Dermis lymphatic vessel endothelial cell (primary cell): ENCODE measurements around the gene TBX10. TPM values are rescaled to one million over a fixed set of nuclear protein-coding genes. Genes with fewer than 3 reads are reported as not detected.

ENCODE experiments used
- total RNA-seq: library from RNA; depleted of rRNA; stranded (reverse); fragments of >200 nt; gene quantifications from 2 replicates; pipeline ENCODE4 v1.2.1, GENCODE V29; 2014

Gene TBX10
- total RNA-seq = not detected in 2 replicates

DNA sequence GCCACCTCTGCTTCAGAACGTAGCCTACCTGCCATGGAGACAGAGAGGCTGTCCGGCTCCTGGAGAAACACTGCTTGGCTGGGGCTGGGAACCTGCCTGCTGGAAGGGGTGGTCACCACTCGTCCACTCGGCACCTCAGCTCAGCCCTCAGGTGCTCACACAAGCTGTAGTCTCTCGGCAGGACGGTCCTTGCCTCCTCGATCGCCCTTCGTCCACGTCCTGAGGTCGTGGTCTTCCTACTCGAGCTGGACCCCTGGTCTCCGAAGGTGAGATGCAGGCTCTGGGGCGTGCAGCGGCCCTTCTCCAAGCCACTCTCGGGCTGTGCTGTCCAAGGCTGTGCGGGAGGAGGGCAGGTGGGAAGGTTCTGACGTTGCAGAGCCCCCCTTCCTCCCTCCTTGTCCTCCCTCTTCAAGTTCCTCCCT, at the start of gene TBX10:
TBX10 (minus strand) TSS at position 326 of the 422 bp plus-strand sequence; CDS start at position 35, 291 bp downstream.

DNA sequence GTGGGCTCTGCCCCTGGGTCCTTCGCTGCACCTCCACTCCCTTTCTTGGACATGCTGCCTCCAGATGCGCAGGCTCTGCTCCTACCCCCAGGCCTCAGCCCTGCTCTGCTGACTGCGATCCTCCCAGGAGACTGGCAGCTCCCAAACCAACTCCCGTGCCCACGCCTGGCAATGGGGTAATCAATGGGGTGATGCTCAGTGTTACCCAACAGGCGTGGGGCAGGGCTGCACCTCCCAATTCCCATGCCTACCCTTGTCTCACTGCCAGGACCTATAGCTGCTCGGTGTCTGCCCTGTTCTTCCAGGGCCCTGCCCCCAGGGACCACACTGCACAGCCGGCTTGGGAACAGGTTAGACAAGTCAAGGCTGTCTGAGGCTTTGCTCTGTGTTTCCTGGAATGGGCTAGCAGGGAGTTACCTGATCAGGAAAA, 34.9 kb upstream of the TBX10 start, which contains the start of gene ALDH3B2:
ALDH3B2 (minus strand) TSS at position 182 of the 430 bp plus-strand sequence. CDS start 7,688 bp downstream, outside the sequence.

DNA sequence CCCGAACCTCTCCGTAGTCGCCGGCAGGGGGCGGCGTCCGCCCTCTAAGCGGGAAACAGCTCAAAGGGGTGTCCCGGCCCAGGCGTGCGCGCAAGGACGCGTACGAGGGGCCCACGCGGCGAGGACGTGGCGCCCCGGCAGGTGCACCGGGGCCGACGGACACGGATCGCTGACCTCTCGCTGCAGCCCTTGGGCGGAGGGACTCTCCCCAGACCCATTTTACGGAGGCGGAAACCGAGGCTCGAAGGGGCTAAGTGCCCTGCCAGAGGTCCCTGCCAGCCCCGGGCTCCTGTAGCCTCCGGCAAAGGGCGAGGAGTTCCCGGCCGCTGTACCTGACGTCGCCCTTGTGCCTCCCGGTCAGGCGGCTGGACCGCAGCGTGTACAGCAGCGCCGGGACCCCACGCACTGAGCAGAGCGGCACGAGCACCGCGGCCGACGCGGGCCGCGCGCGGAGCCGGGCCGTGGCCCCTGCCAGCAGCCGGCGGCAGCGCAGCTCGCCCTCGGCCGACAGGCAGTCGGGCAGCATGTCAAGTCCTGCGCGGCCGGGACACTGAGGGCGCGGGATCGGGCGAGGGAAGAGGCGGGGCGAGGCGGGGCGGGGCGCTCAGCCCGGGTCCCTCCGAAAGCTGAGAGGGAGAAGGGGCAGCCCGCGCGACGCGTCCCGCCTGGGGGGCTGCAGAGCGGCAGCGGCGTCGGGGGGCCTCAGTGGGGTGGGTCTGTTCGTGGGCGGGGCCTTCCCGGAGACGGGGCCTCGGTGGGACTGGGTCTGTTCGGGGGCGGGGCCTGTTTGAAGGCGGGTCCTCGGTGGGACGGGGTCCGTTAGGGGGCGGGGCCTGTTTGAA, 10.0 kb downstream of the TBX10 start, which contains the start of gene NUDT8:
NUDT8 (minus strand) TSS at position 552 of the 842 bp plus-strand sequence; CDS start at position 526, 26 bp downstream.

DNA sequence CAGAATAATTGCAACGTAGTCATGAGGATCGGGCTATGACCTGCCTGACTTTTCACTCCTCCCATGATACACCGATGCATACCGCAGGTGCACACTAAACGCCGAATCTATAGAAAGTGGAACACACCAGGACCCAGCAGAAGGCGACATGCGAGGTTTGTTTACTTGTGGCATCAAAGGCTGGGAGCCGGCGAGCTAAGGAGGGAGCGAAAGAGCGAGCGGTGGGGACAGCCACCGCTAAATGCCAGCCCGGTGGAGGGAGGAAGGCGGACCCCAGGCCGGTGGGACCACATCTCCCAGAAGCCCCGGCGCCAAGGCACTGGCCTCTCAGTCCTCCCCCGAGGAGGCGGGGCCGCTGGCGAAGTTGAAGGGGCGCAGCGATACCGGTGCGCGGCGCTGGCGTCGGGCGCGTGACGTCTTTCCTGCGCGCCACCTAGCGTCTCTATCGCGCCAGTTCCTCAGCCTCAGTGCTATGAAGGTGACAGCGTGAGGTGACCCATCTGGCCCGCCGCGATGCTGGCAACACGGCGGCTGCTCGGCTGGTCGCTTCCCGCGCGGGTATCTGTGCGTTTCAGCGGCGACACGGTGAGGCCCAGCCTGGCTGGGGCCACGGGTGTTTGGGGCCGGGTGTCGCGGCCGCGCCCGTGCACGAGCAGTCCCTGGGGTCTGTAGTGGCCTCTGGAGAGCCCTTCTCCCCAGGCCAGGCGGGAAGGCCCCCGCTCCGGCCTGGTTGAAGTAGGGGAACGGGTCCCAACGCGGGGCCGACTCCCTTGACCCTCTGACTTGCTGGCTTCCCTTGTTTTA, 32.9 kb downstream of the TBX10 start, which contains the start of gene NDUFV1:
NDUFV1 (plus strand) TSS at position 445 of the 804 bp plus-strand sequence; CDS start at position 514, 69 bp downstream.

DNA sequence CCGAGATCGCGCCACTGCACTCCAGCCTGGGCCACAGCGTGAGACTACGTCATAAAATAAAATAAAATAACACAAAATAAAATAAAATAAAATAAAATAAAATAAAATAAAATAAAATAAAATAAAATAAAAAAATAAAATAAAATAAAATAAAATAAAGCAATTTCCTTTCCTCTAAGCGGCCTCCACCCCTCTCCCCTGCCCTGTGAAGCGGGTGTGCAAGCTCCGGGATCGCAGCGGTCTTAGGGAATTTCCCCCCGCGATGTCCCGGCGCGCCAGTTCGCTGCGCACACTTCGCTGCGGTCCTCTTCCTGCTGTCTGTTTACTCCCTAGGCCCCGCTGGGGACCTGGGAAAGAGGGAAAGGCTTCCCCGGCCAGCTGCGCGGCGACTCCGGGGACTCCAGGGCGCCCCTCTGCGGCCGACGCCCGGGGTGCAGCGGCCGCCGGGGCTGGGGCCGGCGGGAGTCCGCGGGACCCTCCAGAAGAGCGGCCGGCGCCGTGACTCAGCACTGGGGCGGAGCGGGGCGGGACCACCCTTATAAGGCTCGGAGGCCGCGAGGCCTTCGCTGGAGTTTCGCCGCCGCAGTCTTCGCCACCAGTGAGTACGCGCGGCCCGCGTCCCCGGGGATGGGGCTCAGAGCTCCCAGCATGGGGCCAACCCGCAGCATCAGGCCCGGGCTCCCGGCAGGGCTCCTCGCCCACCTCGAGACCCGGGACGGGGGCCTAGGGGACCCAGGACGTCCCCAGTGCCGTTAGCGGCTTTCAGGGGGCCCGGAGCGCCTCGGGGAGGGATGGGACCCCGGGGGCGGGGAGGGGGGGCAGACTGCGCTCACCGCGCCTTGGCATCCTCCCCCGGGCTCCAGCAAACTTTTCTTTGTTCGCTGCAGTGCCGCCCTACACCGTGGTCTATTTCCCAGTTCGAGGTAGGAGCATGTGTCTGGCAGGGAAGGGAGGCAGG, 56.0 kb downstream of the TBX10 start, which contains the start of gene GSTP1:
GSTP1 (plus strand) TSS at position 566 of the 958 bp plus-strand sequence; CDS start at position 598, 32 bp downstream.

Other genes with a start within 250 kb of the TBX10 start
- 4.3 and 4.8 TPM in 2 replicates for gene RAD9A, start 247.8 kb downstream of the TBX10 start, total RNA-seq
- 233 and 254 TPM in 2 replicates for gene PPP1CA, start 237.9 kb downstream of the TBX10 start, total RNA-seq
- gene TBC1D10C, start 235.7 kb downstream of the TBX10 start, total RNA-seq = 0.09 and 0.22 TPM in 2 replicates
- 0.09 and 0.22 TPM in 2 replicates for gene CARNS1, start 224.1 kb downstream of the TBX10 start, total RNA-seq
- gene RPS6KB2, start 211.3 kb downstream of the TBX10 start, total RNA-seq = 25.0 and 26.3 TPM in 2 replicates
- 0.11 and 0.43 TPM in 2 replicates for gene PTPRCAP, start 202.1 kb downstream of the TBX10 start, total RNA-seq
- 122 and 145 TPM in 2 replicates for gene CORO1B, start 196.3 kb downstream of the TBX10 start, total RNA-seq
- not detected in 2 replicates for gene GPR152, start 187.0 kb downstream of the TBX10 start, total RNA-seq
- 1.5 and 2.0 TPM in 2 replicates for gene CABP4, start 184.4 kb downstream of the TBX10 start, total RNA-seq
- 21.1 and 21.8 TPM in 2 replicates for gene TMEM134, start 170.5 kb downstream of the TBX10 start, total RNA-seq
- 101 TPM in 2 replicates for gene AIP, start 156.7 kb downstream of the TBX10 start, total RNA-seq
- 2.8 and 3.1 TPM in 2 replicates for gene PITPNM1, start 134.4 kb downstream of the TBX10 start, total RNA-seq
- 10.3 and 23.1 TPM in 2 replicates for gene CDK2AP2, start 131.6 kb downstream of the TBX10 start, total RNA-seq
- gene CABP2, start 116.3 kb downstream of the TBX10 start, total RNA-seq = not detected in 2 replicates
- 473 and 682 TPM in 2 replicates for gene GSTP1, start 56.0 kb downstream of the TBX10 start, total RNA-seq
- gene NDUFV1, start 32.8 kb downstream of the TBX10 start, total RNA-seq = 121 and 130 TPM in 2 replicates
- 3.6 and 5.4 TPM in 2 replicates for gene NUDT8, start 9.8 kb downstream of the TBX10 start, total RNA-seq
- gene ACY3, start 11.0 kb upstream of the TBX10 start, total RNA-seq = not detected in 2 replicates
- gene ALDH3B2, start 34.9 kb upstream of the TBX10 start, total RNA-seq = not detected in 2 replicates